Transverse colon (tissue), 4 donors: Measurements from ENCODE around the gene GTF2A1L. TPM values are rescaled to one million over a fixed set of nuclear protein-coding genes. Genes with fewer than 3 reads are reported as not detected.

Experiments used
- DNase-seq: peaks from one replicate; pipeline ENCODE4 v3.0.0-alpha.2; 2019
- H3K27ac ChIP-seq, 4 donors: fragments of 200-600 bp; sonication (generic); 2 replicates each; pipeline ENCODE4 v1.5.1; 2016 to 2018; ENCODE audit warnings: inconsistent platforms in 4 of 4
- H3K27me3 ChIP-seq: fragments of 200-600 bp; sonication (generic); 2 replicates; pipeline ENCODE4 v1.5.1; 2017; ENCODE audit warnings: inconsistent platforms
- H3K36me3 ChIP-seq, 4 donors: fragments of 200-600 bp; sonication (generic); 2 replicates each; pipeline ENCODE4 v1.5.1; 2017 to 2019; ENCODE audit warnings: inconsistent platforms in 4 of 4
- H3K4me1 ChIP-seq, 4 donors: fragments of 200-600 bp; sonication (generic); 2 replicates each; pipeline ENCODE4 v1.5.1; 2017 to 2020; ENCODE audit warnings: inconsistent platforms in 4 of 4
- H3K4me3 ChIP-seq, 4 donors: fragments of 200-600 bp; sonication (generic); 1 replicate in 1 of 4; 2 replicates in 3 of 4; pipeline versions ENCODE4 v1.5.1 to v1.6.1; 2017 to 2019; ENCODE audit warnings: inconsistent platforms in 4 of 4
- H3K9me3 ChIP-seq, 2 donors: fragments of 200-600 bp; sonication (generic); 2 replicates each; pipeline ENCODE4 v1.5.1; 2017 to 2019; ENCODE audit warnings: inconsistent platforms in 2 of 2
- CTCF ChIP-seq, 5 experiments: fragments of 200-600 bp in 3 of 5; fragments of 450-650 bp in 2 of 5; sonication (generic) in 3 of 5; IDR thresholded peaks; 1 replicate in 2 of 5; 2 replicates in 3 of 5; pipeline ENCODE4 v1.5.1; 2016 to 2017; ENCODE audit warnings: antibody characterized with exemption in 5 of 5, inconsistent platforms in 3 of 5, mild to moderate bottlenecking in 2 of 5, moderate library complexity in 1 of 5
- EP300 ChIP-seq: sonication (generic); formaldehyde crosslinking; IDR thresholded peaks from one replicate; pipeline ENCODE4 v1.6.1; 2017; ENCODE audit warnings: antibody characterized with exemption, low read depth
- POLR2A ChIP-seq: fragments of 450-650 bp; IDR thresholded peaks from one replicate; pipeline ENCODE4 v1.6.1; 2016; ENCODE audit warnings: antibody characterized with exemption, mild to moderate bottlenecking, moderate library complexity
- POLR2AphosphoS5 ChIP-seq, 3 donors: sonication (generic); formaldehyde crosslinking; IDR thresholded peaks; one replicate each; pipeline ENCODE4 v1.6.1; 2016; ENCODE audit warnings: antibody characterized with exemption in 3 of 3
- WGBS, 2 donors: methylation state at CpG; one replicate each; pipeline ENCODE4 v1.1.5; 2018; ENCODE audit warnings: low coverage in 1 of 2; 5-methylcytosine and 5-hydroxymethylcytosine counted together
- in situ Hi-C, 4 donors: fragments of 200-750 bp; cut with MboI; loops; one replicate each; pipeline versions ENCODE4 v1.15.0 to v1.15.1; 2017; ENCODE audit warnings: low sequenced_read_pairs in 3 of 4, low pct_ligation_motif_present in 1 of 4, low pct_unique_long_range_greater_than_20kb in 1 of 4
- intact Hi-C: fragments of 100-400 bp; cut with DNase I; formaldehyde crosslinking; loops from one replicate; pipeline ENCODE4 v1.15.1; 2023; ENCODE audit warnings: low total_unique reads
- total RNA-seq, 4 donors: library from RNA; depleted of rRNA; stranded (reverse); fragments of >200 nt; gene quantifications; one replicate each; pipeline ENCODE4 v1.1.0, GENCODE V29; 2016

GTF2A1L gene
- total RNA-seq, 4 donors from 2014 or later: 1.6 to 15.2 (median 9.2) TPM; not detected in 1

GRCh38 chr2:48638261-48638660, 20.6 kb downstream of the GTF2A1L start:
- Histone ChIP-seq H3K4me1 (no peaks in the 10 kb centered on the region), H3K27me3 (no peaks in the 10 kb centered on the region), H3K9me3 (no peaks in the 10 kb centered on the region), H3K36me3 (no peaks in the 10 kb centered on the region), H3K4me3 (no peak overlapping the region), H3K27ac (no peak overlapping the region)
- intact Hi-C loops (no loop called here), in situ Hi-C loops (no loop called here)
- 49% methylated on average over 1 of the region's 1 CpG; no CpG with 5 or more reads in 1 of the 2 donors for whole genome bisulfite sequencing, 2 donors
- TF ChIP-seq CTCF (IDR thresholded peaks at IDR 0.05): no peak
- no peak for DNase-seq

GRCh38 chr2:48651158-48651790, 33.6 kb downstream of the GTF2A1L start:
- no peak for DNase-seq
- TF ChIP-seq CTCF (IDR thresholded peaks at IDR 0.05) (no peak), POLR2A (no peak), EP300 (no peak), POLR2AphosphoS5 (IDR thresholded peaks at IDR 0.05) (no peak)
- intact Hi-C loops (no loop called here), in situ Hi-C loops (no loop called here)
- H3K36me3 ChIP-seq: no peaks in the 10 kb centered on the region
- H3K4me1 ChIP-seq: no peaks in the 10 kb centered on the region
- WGBS, 2 donors: 45 to 47% methylated on average over 4 of the region's 4 CpGs
- H3K27ac ChIP-seq: no peak overlapping the region
- H3K4me3 ChIP-seq: no peak overlapping the region
- no peaks in the 10 kb centered on the region for H3K27me3 ChIP-seq
- no peaks in the 10 kb centered on the region for H3K9me3 ChIP-seq

GRCh38 chr2:48668992-48669391, 51.3 kb downstream of the GTF2A1L start:
- WGBS, 2 donors: 37 to 60% methylated on average over 1 of the region's 1 CpG
- in situ Hi-C loops: no loop called here
- TF ChIP-seq POLR2A (no peak), EP300 (no peak), CTCF (IDR thresholded peaks at IDR 0.05) (no peak)

GRCh38 chr2:48673581-48673980, 55.9 kb downstream of the GTF2A1L start:
- H3K27ac ChIP-seq: no peak overlapping the region
- in situ Hi-C loops: no loop called here
- no peak for DNase-seq
- H3K27me3 ChIP-seq: no peaks in the 10 kb centered on the region
- no peak for TF ChIP-seq CTCF (IDR thresholded peaks at IDR 0.05)
- TF ChIP-seq EP300: no peak
- TF ChIP-seq POLR2AphosphoS5 (IDR thresholded peaks at IDR 0.05): no peak
- no peak for TF ChIP-seq POLR2A
- no peaks in the 10 kb centered on the region for H3K9me3 ChIP-seq
- WGBS, 2 donors: 69 to 74% methylated on average over 2 to 4 of the region's 4 CpGs
- H3K36me3 ChIP-seq: no peaks in the 10 kb centered on the region
- intact Hi-C loops: no loop called here
- peaks cover 0 to 3% (median 0%) of the 10 kb centered on the region in 4 donors for H3K4me1 ChIP-seq
- H3K4me3 ChIP-seq: no peak overlapping the region

More at GRCh38 chr2:48668992-48669391, 51.3 kb downstream of the GTF2A1L start:
- intact Hi-C loops: no loop called here
- Histone ChIP-seq H3K4me3 (no peak overlapping the region), H3K27me3 (no peaks in the 10 kb centered on the region), H3K4me1 (peaks cover 0 to 3% (median 0%) of the 10 kb centered on the region in 4 donors), H3K36me3 (no peaks in the 10 kb centered on the region), H3K9me3 (no peaks in the 10 kb centered on the region), H3K27ac (no peak overlapping the region)
- no peak for DNase-seq
